ENCODE results near the gene P3H2.

DNA sequence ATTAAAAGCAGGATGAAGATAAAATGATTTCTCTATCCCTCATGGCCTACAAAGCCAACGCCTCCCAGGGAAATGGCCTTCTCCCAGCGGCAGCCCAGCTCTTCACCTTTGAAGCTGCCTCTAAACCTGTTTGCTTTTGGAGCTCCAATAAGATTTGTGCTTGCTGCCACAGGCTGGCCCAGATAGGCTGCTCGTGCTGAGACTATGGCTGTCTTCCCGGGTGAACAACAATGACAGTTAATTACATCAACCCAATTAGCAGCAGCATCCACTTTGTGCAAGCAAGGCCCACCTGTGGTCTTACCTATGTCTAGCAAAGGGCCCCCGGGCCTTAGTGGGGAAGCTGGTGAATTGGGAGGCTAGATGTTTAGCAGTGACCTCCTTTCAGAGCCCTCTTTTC, 179.6 kb downstream of the P3H2 start:
- TF ChIP-seq POLR2AphosphoS5 (IDR thresholded peaks at IDR 0.05; ENCODE audit: low read depth, low read length): no peak
- no peak for TF ChIP-seq TAF1 (IDR thresholded peaks at IDR 0.05; ENCODE audit: low read depth, low read length)
